HEK293T (cell line): ENCODE results near the gene SOX12.

Source experiments
- BHLHE40 ChIP-seq: fragments of 450-650 bp; IDR thresholded peaks from 2 replicates; pipeline ENCODE4 v1.6.1; 2016; ENCODE audit warnings: mild to moderate bottlenecking, moderate library complexity, borderline replicate concordance
- HDGF ChIP-seq: fragments of 450-650 bp; IDR thresholded peaks from 2 replicates; pipeline ENCODE4 v1.6.1; 2017; ENCODE audit warnings: antibody characterized with exemption, borderline replicate concordance
- L3MBTL2 ChIP-seq: fragments of 450-650 bp; conservative IDR thresholded peaks from 2 replicates; pipeline ENCODE4 v1.6.1; 2016; ENCODE audit warnings: mild to moderate bottlenecking
- SP1 ChIP-seq: fragments of 450-650 bp; IDR thresholded peaks from 2 replicates; pipeline ENCODE4 v1.6.1; 2017
- SUZ12 ChIP-seq: fragments of 450-650 bp; IDR thresholded peaks from 2 replicates; pipeline ENCODE4 v1.6.1; 2016; ENCODE audit warnings: mild to moderate bottlenecking
- ZNF384 ChIP-seq: fragments of 450-650 bp; IDR thresholded peaks from 2 replicates; pipeline ENCODE4 v1.6.1; 2016

DNA sequence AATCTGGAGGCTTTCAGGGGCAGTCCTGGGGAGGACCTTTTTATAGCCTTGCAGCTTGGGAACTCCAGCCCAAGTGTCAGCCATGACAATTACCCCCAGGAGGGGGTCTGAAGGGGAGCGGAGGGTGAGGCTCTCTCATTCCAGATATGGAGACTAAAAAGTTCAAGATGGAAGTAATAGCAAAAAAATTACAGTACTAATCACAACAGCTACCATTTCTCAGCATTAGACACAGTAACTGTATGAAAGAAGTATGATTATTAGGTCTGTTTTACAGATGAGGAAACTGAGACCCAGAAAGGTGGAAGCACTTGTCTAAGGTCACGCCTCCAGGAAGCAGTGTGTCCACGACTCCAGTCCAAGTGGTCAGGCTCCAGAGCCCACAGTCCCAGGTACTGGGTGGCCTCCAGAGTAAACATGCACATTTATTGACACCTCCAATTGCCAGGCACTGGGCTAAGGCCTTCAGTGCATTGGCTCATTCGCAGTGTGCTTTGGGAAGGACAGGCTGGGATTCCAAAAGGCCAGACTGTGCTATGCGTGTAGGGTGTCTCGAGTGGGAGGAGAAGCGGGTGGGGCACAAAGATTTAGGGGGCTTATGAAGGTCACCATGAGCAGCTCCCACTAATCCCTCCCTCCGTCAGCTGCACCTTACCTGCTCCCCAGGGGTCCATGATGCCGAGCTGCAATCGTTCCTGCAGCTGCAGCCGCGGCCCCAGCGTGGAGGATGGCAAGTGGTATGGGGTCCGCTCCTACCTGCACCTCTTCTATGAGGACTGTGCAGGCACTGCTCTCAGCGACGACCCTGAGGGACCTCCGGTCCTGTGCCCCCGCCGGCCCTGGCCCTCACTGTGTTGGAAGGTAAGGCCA, 23.9 kb downstream of the SOX12 start:
- TF ChIP-seq HDGF (no peak), SUZ12 (no peak), SP1 (no peak), ZNF384 (no peak), BHLHE40 (no peak), L3MBTL2 (no peak)
